HG03108 (cell line): ENCODE data around the gene EIF5A2.
"Not testable (repeated sequence)": the region's sequence is repeated elsewhere in the genome, so short reads cannot be mapped to it uniquely, and the experiment has no call there.

Source experiments
- ATAC-seq: cut with Tn5 transposase; IDR thresholded peaks from one replicate; pipeline ENCODE4 v1.9.1; 2021; ENCODE audit warnings: moderate library complexity; ENCODE audit not compliant: unreplicated experiment

The EIF5A2 gene

GRCh38 chr3:170908235-170909116 lies at the start of gene EIF5A2:
TSS of gene EIF5A2 (minus strand) at chr3:170908637. CDS start at chr3:170907806, 831 bp downstream.
- ATAC-seq: peak; percentile 80

DNA sequence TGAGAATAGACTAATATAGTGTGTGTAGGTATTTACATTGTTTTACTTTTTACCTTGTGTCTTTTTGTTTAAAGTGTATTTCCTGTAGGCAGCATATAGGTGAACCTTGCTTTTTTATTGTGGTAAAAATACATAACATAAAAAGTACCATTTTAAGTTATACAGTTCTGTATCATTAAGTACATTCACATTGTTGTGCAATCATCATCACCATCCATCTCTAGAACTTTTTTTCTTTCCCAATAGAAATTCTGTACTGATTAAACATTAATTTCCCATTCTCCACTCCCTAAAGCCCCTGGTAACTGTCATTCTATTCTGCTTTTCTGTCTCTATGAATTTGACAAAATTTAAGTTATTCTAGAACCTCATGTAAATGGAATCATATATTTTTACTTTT lies 48.2 kb upstream of the EIF5A2 start:
- ATAC-seq: no peak

- ATAC-seq: no peak
Measured at GRCh38 chr3:170953736-170954135, 45.3 kb upstream of the EIF5A2 start.

DNA sequence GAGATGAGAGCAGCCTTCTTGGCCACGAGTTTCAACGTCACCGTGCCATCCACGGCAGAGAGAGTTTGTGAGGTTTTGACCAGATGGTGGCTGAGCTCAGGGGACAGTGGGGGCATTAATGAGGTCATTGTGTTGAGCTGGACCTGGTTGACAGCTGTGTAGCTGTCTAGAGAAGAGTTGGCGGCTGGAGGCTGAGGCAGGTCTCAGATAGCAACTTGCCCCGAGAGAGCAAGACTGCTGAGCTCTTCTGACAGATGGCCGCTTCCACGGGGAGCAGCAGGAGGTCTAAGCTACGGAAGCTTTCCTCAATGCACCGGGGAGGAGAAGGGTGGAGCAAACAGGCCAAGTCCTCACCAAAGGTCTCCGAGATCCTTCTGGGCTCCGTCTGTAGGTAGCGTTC lies 44.8 kb upstream of the EIF5A2 start:
- no peak for ATAC-seq

DNA sequence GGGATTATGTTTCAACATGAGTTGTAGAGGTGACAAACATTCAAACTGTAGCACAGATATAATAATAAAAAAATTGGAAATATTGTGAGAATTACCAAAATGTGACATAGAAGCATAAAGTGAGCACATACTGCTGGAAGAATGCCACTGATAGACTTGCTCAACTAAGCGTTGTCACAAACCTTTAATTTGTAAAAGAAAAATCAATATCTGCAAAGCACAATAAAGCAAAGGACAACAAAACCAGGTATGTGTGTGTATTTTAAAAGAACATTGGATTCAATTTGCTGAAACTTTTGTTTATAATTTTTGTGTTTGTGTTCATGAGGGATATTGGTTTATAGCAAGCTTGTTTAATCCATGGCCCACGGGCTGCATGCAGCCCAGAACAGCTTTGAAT lies 40.8 kb upstream of the EIF5A2 start:
- no peak for ATAC-seq

- ATAC-seq: no peak
Measured at GRCh38 chr3:170947018-170947769, 38.8 kb upstream of the EIF5A2 start.

DNA sequence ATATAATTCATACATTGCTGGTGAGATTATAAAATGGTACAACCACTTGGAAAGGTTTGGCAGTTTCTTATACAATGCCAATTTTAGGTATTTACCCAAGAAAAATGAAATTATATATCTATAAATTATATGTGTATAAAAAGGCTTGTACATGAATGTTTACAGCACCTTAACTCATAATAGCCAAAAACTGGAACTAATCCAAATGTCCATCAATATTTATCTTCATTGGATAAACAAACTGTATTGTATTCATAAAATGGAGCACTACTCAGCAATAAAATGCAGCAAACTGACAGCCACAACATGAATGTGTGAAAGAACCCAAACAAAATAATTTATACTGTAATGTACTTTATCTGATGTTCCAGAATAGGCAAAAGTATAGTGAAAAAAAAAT lies 33.6 kb upstream of the EIF5A2 start:
- ATAC-seq: no peak

DNA sequence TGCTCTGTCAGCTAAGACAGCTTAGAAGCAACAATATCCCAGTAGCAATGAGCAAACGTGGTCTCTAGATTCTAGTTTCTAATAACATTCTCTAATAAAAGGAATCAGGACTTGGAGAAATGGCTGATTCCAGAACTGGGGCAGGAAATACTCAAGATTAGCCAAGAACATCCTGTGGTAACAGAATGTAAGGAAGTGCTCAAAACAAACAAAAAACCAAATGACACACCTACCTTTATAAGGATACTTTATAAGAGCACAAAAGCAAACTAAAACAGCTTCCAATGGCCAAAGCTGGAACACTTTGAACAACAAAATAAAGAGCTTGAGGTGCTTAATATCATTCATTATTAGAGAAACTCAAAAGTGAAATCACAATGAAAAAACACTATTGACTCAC lies 33.1 kb upstream of the EIF5A2 start:
- no peak for ATAC-seq

DNA sequence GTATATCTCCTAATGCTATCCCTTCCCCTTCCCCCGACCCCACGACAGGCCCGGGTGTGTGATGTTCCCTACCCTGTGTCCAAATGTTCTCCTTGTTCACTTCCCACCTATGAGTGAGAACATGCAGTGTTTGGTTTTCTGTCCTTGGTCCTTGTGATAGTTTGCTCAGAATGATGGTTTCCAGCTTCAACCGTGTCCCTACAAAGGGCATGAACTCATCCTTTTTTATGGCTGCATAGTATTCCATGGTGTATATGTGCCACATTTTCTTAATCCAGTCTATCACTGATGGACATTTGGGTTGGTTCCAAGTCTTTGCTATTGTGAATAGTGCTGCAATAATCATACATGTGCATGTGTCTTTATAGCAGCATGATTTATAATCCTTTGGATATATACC lies 24.6 kb upstream of the EIF5A2 start:
- not testable (repeated sequence) for ATAC-seq

DNA sequence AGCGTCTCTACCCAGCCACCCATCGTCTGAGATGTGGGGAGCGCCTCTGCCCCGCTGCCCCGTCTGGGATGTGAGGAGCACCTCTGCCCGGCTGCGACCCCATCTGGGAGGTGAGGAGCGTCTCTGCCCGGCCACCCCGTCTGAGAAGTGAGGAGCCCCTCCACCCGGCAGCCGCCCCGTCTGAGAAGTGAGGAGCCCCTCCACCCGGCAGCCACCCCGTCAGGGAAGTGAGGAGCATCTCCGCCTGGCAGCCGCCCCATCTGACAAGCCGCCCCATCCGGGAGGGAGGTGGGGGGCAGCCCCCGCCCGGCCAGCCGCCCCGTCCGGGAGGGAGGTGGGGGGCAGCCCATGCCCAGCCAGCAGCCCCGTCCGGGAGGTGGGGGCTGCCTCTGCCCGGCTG lies 15.1 kb upstream of the EIF5A2 start:
- ATAC-seq: not testable (repeated sequence)

DNA sequence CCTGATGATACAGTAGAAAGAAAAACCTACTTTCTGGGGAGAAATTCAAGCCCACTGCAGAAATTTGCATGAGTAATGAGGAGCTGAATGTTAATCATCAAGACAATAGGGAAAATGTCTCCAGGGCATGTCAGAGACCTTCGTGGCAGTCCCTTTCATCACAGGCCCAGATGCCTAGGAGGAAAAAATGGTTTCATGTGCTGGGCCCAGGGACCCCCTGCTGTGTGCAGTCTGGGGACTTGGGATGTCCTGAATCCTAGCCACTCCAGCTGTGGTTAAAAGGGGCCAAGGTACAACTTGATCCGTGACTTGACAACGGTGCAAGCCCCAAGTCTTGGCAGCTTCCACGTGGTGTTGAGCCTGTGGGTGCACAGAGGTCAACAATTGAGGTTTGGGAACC lies 10.3 kb upstream of the EIF5A2 start:
- no peak for ATAC-seq

GRCh38 chr3:170914690-170915089 lies 6.3 kb upstream of the EIF5A2 start:
- no peak for ATAC-seq

GRCh38 chr3:170914212-170914611 lies 5.8 kb upstream of the EIF5A2 start:
- ATAC-seq: no peak

DNA sequence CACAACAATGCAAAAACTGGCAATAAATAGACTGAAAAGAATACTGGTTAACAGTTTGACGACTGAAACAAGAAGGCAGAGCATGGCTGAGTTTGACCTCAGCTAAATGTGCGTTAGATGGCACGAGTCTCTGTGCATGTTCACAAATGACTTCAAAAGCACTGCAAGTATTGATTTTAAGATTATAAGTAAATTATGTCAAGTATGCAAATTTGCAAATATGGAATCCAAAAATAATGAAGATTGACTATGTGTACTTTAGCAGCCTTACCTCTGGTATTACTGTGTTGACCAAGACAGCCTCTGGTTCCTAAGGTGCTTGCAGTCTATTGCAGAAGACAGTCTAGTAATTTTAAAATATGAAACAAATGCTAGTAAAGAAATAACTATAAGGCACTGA lies 2.6 kb upstream of the EIF5A2 start:
- ATAC-seq: no peak

DNA sequence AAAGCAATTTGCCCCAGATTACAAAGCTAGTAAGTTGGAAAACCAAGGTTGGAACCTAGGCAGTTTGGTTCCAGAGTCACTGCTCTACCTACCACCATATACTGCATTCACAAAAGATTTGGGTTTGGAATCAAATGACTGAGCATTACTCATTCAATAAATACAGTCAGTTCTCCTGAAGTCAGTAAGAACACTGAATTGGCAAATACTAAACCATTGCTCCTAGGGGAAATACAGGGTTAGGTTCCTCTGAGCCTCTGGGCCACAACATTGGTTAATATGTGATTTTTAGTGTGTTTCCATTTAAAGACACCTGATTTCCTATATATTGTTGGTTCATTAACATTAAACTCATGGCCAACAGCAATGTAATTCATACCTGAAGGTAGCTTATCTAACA lies 2.1 kb upstream of the EIF5A2 start:
- ATAC-seq: no peak

DNA sequence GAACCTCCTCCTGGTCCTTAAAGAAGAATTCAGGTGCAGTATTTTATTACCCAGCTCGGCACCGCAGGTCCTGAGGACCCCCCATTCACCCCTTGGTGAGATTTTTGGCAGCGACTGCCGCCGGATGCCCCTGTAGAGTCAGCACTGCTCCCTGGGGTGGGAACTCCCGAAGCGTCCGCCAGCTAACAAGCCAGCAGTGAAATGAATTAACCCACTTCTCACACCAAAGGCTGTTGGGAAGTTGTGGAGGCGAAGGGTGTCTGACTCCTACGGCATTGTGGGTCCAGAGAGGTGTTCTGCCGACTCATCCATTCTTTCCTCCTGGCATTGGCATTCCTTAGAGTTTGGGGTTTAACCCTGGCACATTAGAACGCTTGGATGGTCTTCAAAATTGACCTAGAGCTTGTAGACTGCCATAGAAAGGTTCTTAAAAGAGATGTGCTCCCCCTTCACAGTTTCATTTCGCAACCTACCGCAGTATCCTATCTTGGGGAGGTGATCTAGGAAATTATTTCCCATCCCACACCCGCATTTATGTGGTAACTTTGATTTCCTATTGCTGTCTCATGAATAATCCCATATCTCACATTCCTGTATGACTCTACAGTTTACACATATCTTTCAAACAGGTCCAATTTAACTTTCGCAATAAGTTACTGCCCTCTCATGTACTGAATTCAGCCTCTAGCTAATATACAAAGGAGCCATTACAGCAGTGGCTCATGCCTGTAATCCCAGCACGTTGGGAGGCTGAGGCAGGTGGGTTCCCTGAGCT lies 879 bp upstream of the EIF5A2 start:
- ATAC-seq: no peak

GRCh38 chr3:170907637-170908234 lies 701 bp downstream of the EIF5A2 start:
- no peak for ATAC-seq

DNA sequence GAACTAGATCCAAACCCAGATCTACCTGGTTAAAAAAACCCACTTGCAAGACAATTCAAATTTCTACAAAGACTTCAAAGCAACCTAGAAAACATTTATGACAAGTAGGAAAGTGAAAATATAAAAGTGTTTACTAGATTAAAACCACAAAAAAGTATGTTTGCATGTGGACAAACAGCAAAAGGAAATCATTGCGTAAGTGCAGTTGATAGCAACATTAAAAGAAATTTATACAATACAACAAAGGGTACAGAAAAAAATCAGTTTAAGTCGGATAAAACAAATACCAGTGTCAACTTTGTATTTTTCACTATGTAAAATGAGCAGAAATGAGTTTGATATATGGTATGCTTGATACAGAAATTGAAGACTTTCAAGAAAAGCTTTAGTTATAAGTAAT lies 2.6 kb downstream of the EIF5A2 start:
- ATAC-seq: no peak

GRCh38 chr3:170903123-170903522 lies 5.3 kb downstream of the EIF5A2 start:
- ATAC-seq: no peak

- ATAC-seq: no peak
Measured at GRCh38 chr3:170899455-170899854, 9.0 kb downstream of the EIF5A2 start.

DNA sequence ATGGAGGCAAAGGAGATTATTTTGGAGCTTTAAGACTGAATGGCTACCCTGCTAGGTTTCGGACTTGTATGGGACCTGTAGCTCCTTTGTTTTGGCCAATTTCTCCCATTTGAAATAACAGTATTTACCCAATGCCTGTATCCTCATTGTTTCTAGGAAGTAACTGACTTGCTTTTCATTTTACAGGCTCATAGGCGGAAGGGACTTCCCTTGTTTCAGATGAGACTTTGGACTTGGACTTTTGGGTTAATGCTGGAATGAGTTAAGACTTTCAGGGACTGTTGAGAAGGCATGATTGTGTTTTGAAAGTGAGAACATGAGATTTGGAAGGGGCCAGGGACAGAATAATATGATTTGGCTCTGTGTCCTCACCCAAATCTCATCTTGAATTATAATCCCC lies 10.5 kb downstream of the EIF5A2 start:
- ATAC-seq: no peak
